Measurements from ENCODE around the gene SEC31B.

Gene SEC31B

GRCh38 chr10:100519311-100520051 is at the start of gene SEC31B:
Gene SEC31B (minus strand): TSS chr10:100519861. CDS start chr10:100516952, 2,909 bp downstream.
- DNase-seq (ENCODE audit: low read depth, low spot score) = no peak
- H3K27ac ChIP-seq = peak within 1 kb of the TSS; percentile 69

DNA sequence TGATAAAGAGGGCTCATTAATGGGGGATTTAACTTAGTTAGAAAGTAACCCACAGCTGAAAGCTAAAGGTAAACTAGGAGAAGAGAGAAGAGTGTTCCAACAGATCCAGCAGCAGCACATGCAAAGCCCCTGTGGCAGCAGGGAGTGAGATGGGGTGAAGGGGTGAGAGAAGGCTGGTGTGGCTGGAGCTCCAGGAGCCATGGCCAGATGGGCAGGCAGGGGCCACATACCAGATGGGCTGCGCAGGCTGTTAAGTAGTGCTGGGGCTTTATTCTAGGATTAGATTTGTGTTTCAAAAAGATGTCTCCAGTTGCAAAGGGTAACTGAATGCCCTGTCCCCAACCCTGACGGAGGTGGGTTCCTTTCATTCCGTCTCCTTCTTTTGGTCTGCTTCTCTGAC is 49.3 kb upstream of the SEC31B start:
- no peak overlapping the region for H3K27ac ChIP-seq
- no peak for DNase-seq (ENCODE audit: low read depth, low spot score)

- no peak overlapping the region for H3K27ac ChIP-seq
- no peak for DNase-seq (ENCODE audit: low read depth, low spot score)
These were observed 48.2 kb upstream of the SEC31B start for GRCh38 chr10:100567826-100568225.

DNA sequence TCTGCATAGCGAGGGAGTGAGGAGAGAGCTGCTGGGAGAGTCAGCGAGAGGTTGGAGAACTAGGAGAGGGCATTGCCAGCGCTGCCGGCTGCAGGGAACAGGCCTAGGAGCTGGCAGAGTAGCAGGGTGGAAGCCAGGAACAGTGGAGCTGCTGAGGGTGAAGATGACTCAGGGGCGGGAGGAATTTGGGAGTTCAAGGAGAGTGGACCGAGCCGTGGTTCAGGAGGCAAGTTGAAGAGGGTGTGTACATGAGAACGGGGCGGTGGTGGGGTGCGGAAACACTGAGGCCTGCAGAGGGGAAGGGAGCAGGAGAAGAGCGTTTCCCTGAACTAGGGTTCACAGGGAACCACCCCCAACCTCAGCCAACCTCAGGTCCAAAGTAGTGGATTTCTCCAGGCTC is 47.6 kb upstream of the SEC31B start:
- DNase-seq (ENCODE audit: low read depth, low spot score) = no peak
- no peak overlapping the region for H3K27ac ChIP-seq

- H3K27ac ChIP-seq = no peak overlapping the region
- DNase-seq (ENCODE audit: low read depth, low spot score) = no peak
These were observed 46.9 kb upstream of the SEC31B start for GRCh38 chr10:100566561-100566960.

GRCh38 chr10:100565206-100565985 is 45.7 kb upstream of the SEC31B start:
- DNase-seq (ENCODE audit: low read depth, low spot score) = no peak
- H3K27ac ChIP-seq = no peak overlapping the region

DNA sequence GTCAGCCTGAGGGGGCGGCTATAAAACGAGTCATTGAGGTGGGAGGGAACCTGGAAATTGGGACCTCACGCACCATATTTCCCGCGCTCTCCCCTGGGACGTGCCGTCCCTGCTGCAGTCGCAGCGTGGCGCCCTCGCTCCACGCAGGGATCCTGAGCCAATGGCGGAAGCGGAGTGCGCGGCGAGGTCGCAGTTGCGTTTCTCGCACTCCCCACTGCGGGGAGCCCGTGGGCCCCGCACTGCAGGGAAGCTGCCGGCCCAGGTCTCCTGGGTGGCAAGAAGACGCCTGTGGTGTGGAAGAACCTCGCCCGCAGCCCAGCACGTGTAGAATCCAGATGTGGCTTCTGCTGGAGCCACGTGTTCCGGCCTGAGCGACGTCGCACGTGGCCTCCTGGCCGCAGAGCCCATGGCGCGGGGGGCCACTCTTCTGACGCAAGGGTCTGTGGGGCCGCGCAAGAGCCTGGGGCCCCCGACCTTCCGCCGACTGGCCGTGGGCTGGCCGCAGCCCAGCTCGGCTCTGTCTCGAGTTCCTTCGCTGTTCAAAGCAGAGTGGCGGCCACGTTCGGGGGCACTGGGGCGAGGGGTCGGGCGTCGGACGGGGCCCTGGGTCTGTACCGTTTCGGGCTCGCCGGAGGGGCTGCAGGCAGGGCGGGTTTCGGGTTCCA is 42.5 kb upstream of the SEC31B start:
- DNase-seq (ENCODE audit: low read depth, low spot score) = peak; percentile 6
- H3K27ac ChIP-seq = no peak overlapping the region

GRCh38 chr10:100561005-100561404 is 41.3 kb upstream of the SEC31B start:
- H3K27ac ChIP-seq = no peak overlapping the region
- no peak for DNase-seq (ENCODE audit: low read depth, low spot score)

DNA sequence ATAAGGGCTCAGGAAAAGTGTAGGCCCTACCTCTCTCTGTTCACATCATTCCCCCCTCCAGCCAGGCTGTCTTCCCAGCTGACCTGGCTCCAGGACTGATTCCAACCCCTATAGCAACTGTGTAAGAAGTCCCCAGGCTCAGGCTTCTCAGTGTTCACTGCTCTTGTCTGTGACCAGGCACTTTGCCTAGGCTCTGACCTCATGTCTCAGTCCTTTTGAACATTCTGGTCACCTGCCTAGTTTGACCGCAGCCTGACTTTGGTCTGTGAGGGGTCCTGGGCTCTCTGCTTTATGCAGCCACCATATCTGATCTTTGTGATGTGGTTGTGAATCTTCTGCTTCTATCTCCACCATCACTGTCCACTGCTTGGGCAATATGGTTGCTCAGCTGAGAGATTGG is 40.6 kb upstream of the SEC31B start:
- no peak overlapping the region for H3K27ac ChIP-seq
- DNase-seq (ENCODE audit: low read depth, low spot score) = no peak

DNA sequence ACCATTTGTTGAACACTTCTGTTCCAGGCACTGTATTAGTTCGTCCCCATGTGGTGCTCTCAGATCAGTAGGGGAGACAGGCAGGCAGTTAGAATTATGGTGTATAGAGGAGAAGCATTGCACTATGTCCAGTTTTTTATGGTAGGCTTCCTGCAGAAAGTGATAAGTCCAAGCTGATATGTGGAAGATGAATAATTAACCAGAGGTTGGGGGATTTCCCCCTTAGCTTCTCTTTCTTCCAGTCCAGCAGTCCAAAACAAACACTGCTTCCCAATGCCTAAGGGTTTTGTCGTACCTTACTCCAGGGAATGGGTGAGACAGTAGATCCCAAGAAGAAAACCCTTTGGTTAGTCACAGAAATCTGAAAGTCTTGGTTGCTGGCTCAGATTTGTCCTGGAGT is 35.2 kb upstream of the SEC31B start:
- DNase-seq (ENCODE audit: low read depth, low spot score) = no peak
- no peak overlapping the region for H3K27ac ChIP-seq

DNA sequence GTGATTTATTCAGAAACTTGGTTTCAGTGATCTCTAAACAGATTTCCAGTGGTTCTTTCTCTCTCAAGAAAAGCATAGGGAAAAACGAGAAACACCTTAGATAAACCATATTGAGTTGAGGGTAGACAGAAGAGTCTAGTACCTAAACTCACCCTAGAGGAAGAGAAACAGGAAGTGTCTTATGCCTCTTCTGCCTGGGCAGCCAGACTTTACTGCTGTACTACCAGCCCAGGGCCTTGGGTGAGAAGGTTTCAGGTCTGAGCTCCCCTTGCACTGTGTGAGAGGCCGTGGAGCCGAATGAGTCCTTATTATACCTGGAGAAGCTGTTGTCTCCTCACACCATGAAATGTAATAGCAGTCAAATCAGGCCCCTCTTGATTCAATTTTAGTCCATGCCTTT is 34.3 kb upstream of the SEC31B start:
- no peak for DNase-seq (ENCODE audit: low read depth, low spot score)
- H3K27ac ChIP-seq = no peak overlapping the region

DNA sequence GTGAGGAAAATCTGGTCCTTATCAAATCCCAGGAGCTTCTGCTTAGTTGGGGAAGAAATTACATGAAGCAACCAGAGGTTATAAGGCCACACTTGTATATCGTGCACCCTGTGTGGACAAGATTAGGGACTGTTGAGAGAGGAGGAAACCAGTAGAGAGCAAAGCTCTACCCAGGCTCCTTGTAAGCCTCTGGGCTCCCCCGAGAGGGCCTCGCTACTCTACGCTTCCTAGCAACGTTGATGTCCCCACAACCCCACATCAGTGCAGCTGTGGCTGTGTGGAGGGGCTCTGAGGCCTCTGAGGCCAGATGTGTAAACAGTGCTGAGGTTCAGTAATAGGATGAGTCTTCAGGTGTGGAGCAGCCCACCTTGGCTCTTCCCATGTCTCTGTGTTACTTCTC is 32.1 kb upstream of the SEC31B start:
- DNase-seq (ENCODE audit: low read depth, low spot score) = no peak
- H3K27ac ChIP-seq = no peak overlapping the region

DNA sequence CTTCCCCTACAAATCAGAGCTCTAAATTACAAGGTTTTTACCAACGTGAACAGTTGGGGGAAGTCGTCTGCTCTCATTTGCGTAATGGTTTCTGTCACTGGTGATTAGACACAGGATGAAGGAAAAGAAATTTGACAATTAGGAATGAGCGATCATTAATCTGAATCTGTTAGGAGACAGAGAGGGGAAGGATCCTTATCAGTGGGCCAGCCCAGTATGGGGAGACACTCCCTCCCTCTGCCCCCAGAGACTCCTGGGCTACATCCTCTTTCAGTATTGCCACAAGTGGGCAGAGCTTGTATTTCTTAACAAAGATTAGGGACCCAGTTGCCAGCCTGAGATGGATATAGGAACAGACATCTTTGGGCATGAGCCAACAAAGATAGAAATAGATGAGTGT is 31.5 kb upstream of the SEC31B start:
- no peak for DNase-seq (ENCODE audit: low read depth, low spot score)
- H3K27ac ChIP-seq = no peak overlapping the region

GRCh38 chr10:100544950-100545349 is 25.3 kb upstream of the SEC31B start:
- DNase-seq (ENCODE audit: low read depth, low spot score) = no peak
- no peak overlapping the region for H3K27ac ChIP-seq

- H3K27ac ChIP-seq = no peak overlapping the region
- DNase-seq (ENCODE audit: low read depth, low spot score) = no peak
These were observed 17.8 kb upstream of the SEC31B start for GRCh38 chr10:100537475-100537874.

DNA sequence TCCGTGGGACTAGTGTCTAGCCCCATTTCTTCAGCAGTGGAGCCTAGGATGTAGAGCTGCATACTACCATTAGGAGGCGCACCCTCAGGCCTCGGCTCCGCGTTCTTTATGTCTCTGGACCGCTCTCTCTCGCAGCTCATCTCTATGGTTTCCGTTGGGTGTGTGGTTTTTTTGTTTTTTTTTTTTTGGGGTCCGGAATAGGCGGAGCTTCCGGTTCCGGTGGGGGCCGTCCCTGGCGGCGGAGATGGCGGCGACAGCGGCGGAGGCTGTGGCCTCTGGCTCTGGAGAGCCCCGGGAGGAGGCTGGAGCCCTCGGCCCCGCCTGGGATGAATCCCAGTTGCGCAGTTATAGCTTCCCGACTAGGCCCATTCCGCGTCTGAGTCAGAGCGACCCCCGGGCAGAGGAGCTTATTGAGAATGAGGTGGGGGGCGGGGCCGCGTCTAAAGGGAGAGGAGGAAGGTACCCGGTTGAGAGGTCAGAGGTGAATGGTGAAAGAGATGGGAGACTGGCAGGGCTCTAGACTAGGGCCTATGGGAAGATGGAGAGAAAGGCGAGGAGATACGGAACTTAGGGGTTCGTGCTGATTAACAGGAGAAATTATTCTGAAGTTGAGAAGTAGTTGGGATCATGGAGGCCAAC is 16.2 kb upstream of the SEC31B start, which contains the start of gene HIF1AN:
TSS of gene HIF1AN (plus strand) at position 229 of the 639 bp plus-strand sequence. CDS start at position 245, 16 bp downstream.
- peak; percentile 69 for DNase-seq (ENCODE audit: low read depth, low spot score)

GRCh38 chr10:100535338-100535714 is 15.7 kb upstream of the SEC31B start:
- no peak for DNase-seq (ENCODE audit: low read depth, low spot score)
- no peak overlapping the region for H3K27ac ChIP-seq

More for the DNA sequence above, 16.2 kb upstream of the SEC31B start, which contains the start of gene HIF1AN:
- H3K27ac ChIP-seq = peak within 1 kb of the TSS; percentile 32

DNA sequence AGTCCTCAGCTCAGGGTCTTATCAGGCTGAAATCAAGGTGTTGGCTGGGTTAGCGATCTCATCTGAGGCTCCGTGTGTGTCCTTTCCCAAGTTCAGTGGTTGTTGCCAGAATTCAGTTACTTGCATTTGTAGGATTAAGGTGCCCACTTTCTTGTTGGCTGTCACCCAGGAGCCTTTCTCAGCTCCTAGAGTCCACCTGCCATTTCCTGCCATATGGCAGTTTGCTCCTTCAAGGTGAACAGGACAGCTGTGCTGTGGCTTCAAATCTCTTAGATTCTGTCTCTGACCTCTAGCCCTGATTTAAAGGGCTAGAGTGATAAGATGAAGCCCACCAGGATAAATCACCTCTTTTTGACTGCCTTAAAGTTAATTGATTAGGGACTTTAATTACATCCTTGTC is 15.1 kb upstream of the SEC31B start:
- no peak for DNase-seq (ENCODE audit: low read depth, low spot score)
- H3K27ac ChIP-seq = no peak overlapping the region

DNA sequence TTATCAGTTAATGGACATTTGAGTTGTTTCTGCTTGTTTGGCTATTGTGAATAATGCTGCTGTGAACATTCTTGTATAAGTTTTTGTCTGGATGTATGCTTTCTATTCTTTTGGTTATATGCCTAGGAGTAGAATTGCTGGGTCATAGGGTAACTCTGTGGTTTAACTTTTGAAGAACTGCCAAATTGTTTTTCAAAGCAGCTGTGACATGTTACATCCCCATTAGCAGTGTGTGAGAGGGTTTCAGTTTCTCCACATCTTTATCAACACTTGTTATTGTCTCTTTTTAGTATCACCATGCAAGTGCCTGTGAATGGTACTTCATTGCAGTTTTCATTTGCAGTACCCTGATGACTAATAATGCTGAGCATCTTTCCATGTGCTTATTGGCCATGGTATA is 12.1 kb upstream of the SEC31B start:
- no peak for DNase-seq (ENCODE audit: low read depth, low spot score)
- no peak overlapping the region for H3K27ac ChIP-seq

- H3K27ac ChIP-seq = peak within 1 kb of the TSS; percentile 32
- DNase-seq (ENCODE audit: low read depth, low spot score) = no peak
These were observed 10.0 kb upstream of the SEC31B start, which contains the start of gene NDUFB8 for GRCh38 chr10:100529475-100530298. Gene NDUFB8 (minus strand): TSS chr10:100529871. CDS start chr10:100529851, 20 bp downstream.
